ENCODE data around the gene PAPOLB. TPM values are rescaled to one million over a fixed set of nuclear protein-coding genes. Genes with fewer than 3 reads are reported as not detected.

PAPOLB gene
- total and polyA plus RNA-seq, 2 of the 4 experiments (the other 2 are of a cell fraction), result under 0.01 TPM; not detected in 1

DNA sequence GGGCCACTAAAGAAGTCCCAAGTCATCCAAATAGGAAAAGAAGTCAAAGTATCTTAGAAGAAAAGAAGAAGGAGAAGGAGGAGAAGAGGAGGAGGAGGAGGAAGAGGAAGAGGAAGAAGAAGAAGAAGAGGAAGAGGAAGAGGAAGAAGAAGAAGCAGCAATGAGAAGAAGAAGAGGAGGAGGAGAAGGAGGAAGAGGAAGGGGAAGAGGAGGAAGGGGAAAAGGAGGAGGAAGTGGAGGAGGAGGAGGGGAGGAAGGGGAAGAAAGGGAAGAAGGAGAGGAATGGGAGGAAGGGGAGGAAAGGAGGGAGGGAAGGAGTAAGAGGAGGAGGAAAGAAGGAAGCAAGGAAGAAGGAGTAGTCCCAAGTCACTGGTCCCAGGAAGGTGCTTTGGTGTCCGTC lies 43.3 kb upstream of the PAPOLB start:
- no peaks in the 10 kb centered on the region; the same call in 1 of the 2 replicates for H3K9me3 ChIP-seq (ENCODE audit: control insufficient read depth, insufficient read depth, low read length)
- no peak for ATAC-seq (ENCODE audit: low read depth)
- H3K4ac ChIP-seq (ENCODE audit: low read depth, low read length), result no peak overlapping the region
- H4K8ac ChIP-seq (ENCODE audit: low read depth in 2 of 2, low read length in 2 of 2), result no peak overlapping the region
- no peak overlapping the region for H2AFZ ChIP-seq (replicated peaks; ENCODE audit: low read length, poor library complexity)
- no peaks in the 10 kb centered on the region; the same call in 1 of the 2 replicates for H3K27me3 ChIP-seq (ENCODE audit: control insufficient read depth, insufficient read depth, low read length)
- H2AK9ac ChIP-seq (replicated peaks; ENCODE audit: low read depth, low read length, poor library complexity), result no peak overlapping the region
- H3K36me3 ChIP-seq (ENCODE audit: control insufficient read depth, insufficient read depth, low read length), result no peaks in the 10 kb centered on the region
- dilution Hi-C loops (cut with HindIII; ENCODE audit: low sequenced_read_pairs, unreplicated experiment), result no loop called here
- DNase-seq, result no peak
- no peak overlapping the region for H2BK5ac ChIP-seq (ENCODE audit: low read depth, low read length, poor library complexity, severe bottlenecking)
- H3K18ac ChIP-seq (ENCODE audit: low read depth, low read length), result no peak overlapping the region
- no peak overlapping the region for H3K9ac ChIP-seq (ENCODE audit: low read depth, low read length)
- H2BK20ac ChIP-seq (ENCODE audit: low read depth, low read length), result no peak overlapping the region
- H3K4me3 ChIP-seq (ENCODE audit: insufficient read depth, low read depth, low read length), result no peak overlapping the region
- no peak overlapping the region for H3K56ac ChIP-seq (ENCODE audit: extremely low read depth, insufficient read depth, low read length)
- H3K4me2 ChIP-seq (ENCODE audit: low read depth, low read length), result no peak overlapping the region
- no peak overlapping the region for H3K14ac ChIP-seq (replicated peaks; ENCODE audit: low read depth, low read length)
- no peaks in the 10 kb centered on the region for H4K20me1 ChIP-seq (ENCODE audit: insufficient read depth, low read length)
- WGBS, 2 experiments (ENCODE audit: extremely low coverage in 2 of 2, insufficient read length in 1 of 2), result no CpG with 5 or more reads among the region's 1 CpG
- no peak overlapping the region for H3K23ac ChIP-seq (ENCODE audit: low read depth, low read length)
- H4K91ac ChIP-seq (ENCODE audit: insufficient read depth, low read depth, low read length), result no peak overlapping the region
- no peaks in the 10 kb centered on the region for H3K9me1 ChIP-seq (ENCODE audit: insufficient read depth, low read length)
- POLR2A ChIA-PET (ENCODE audit: unreplicated experiment), result no interaction called here
- intact Hi-C loops (cut with micrococcal nuclease), result no loop called here
- TF ChIP-seq, protein P1, sequence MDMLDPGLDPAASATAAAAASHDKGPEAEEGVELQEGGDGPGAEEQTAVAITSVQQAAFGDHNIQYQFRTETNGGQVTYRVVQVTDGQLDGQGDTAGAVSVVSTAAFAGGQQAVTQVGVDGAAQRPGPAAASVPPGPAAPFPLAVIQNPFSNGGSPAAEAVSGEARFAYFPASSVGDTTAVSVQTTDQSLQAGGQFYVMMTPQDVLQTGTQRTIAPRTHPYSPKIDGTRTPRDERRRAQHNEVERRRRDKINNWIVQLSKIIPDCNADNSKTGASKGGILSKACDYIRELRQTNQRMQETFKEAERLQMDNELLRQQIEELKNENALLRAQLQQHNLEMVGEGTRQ (IDR thresholded peaks at IDR 0.05; ENCODE audit: low read depth, low read length), result no peak
- no peak for TF ChIP-seq MXI1 (IDR thresholded peaks at IDR 0.05; ENCODE audit: borderline replicate concordance, low read depth, low read length)
- in situ Hi-C loops (cut with MboI; ENCODE audit: low sequenced_read_pairs), result no loop called here
- BruUV-seq (replicated peaks), result no TSS peak
- CTCF ChIA-PET, result no interaction called here
- no peak overlapping the region for H4K5ac ChIP-seq (ENCODE audit: low read depth, low read length)
- H2AK5ac ChIP-seq (ENCODE audit: low read depth, low read length), result no peak overlapping the region
- no peak overlapping the region for H3K27ac ChIP-seq (ENCODE audit: insufficient read depth, low read length)
- no peak overlapping the region for H2BK120ac ChIP-seq (ENCODE audit: low read depth, low read length)
- no peak overlapping the region for H2BK15ac ChIP-seq (ENCODE audit: low read depth, low read length)
- no peaks in the 10 kb centered on the region for H3K4me1 ChIP-seq (ENCODE audit: control insufficient read depth, insufficient read depth, low read length)
- no peaks in the 10 kb centered on the region for H3K79me1 ChIP-seq (ENCODE audit: low read depth in 1 of 2, low read length in 2 of 2)
